Activated CD8-positive, alpha-beta memory T cell treated with anti-CD3 and anti-CD28 coated beads, Interleukin-2, amount 10 ng/mL, durations not matched to agents 7 days and 5 days (primary cell): ENCODE measurements around the gene NUBPL. TPM values are rescaled to one million over a fixed set of nuclear protein-coding genes. Genes with fewer than 3 reads are reported as not detected.
"Not testable (repeated sequence)": the region's sequence is repeated elsewhere in the genome, so short reads cannot be mapped to it uniquely, and the experiment has no call there.

Source experiments
- ATAC-seq: fragments of 150-1000 bp; cut with Tn5 transposase; one replicate; pipeline ENCODE4 v1.10.0; 2021; ENCODE audit warnings: moderate library complexity
- CTCF ChIA-PET: fragments of 350-600 bp; sonication (Branson Sonifier 250); formaldehyde crosslinking; loops from one replicate; lab custom pipeline; 2021; ENCODE audit warnings: antibody characterized with exemption; lab: Charles Lee
- DNase-seq: peaks from one replicate; pipeline ENCODE4 v3.0.0-alpha.2; 2020
- H3K27ac Mint-ChIP-seq: one replicate; pipeline ENCODE4 v1.8.0; 2021; ENCODE audit warnings: mild to moderate bottlenecking, mixed read lengths
- H3K27me3 Mint-ChIP-seq: one replicate; pipeline ENCODE4 v1.8.0; 2021; ENCODE audit warnings: mixed read lengths
- H3K36me3 Mint-ChIP-seq: one replicate; pipeline ENCODE4 v1.8.0; 2021; ENCODE audit warnings: mild to moderate bottlenecking, mixed read lengths
- H3K4me1 Mint-ChIP-seq: one replicate; pipeline ENCODE4 v1.8.0; 2021; ENCODE audit warnings: mixed read lengths
- H3K4me3 Mint-ChIP-seq: one replicate; pipeline ENCODE4 v1.8.0; 2021; ENCODE audit warnings: mild to moderate bottlenecking, moderate library complexity, mixed read lengths
- H3K9me3 Mint-ChIP-seq: one replicate; pipeline ENCODE4 v1.8.0; 2022; ENCODE audit warnings: low read depth, mixed read lengths
- total RNA-seq, 2 experiments: library from RNA; stranded (reverse); gene quantifications; one replicate each; pipeline ENCODE4 v1.2.3, GENCODE V29; 2021

The NUBPL gene
- total RNA-seq, 2 experiments from 2014 or later, result 6.3 to 7.4 TPM

GRCh38 chr14:31787377-31787776 lies 226.2 kb downstream of the NUBPL start:
- no peak for ATAC-seq
- H3K9me3 Mint-ChIP-seq, result no peaks in the 10 kb centered on the region
- no peaks in the 10 kb centered on the region for H3K4me1 Mint-ChIP-seq
- H3K36me3 Mint-ChIP-seq, result peaks cover 3% of the 10 kb centered on the region
- H3K27ac Mint-ChIP-seq, result no peak overlapping the region
- CTCF ChIA-PET, result no interaction called here
- no peak for DNase-seq
- no peaks in the 10 kb centered on the region for H3K27me3 Mint-ChIP-seq
- H3K4me3 Mint-ChIP-seq, result no peak overlapping the region

GRCh38 chr14:31788340-31788739 lies 227.1 kb downstream of the NUBPL start:
- no peak for DNase-seq
- H3K4me3 Mint-ChIP-seq, result no peak overlapping the region
- CTCF ChIA-PET, result no interaction called here
- H3K27me3 Mint-ChIP-seq, result no peaks in the 10 kb centered on the region
- peaks cover 3% of the 10 kb centered on the region for H3K36me3 Mint-ChIP-seq
- no peaks in the 10 kb centered on the region for H3K4me1 Mint-ChIP-seq
- H3K9me3 Mint-ChIP-seq, result no peaks in the 10 kb centered on the region
- H3K27ac Mint-ChIP-seq, result no peak overlapping the region
- no peak for ATAC-seq

GRCh38 chr14:31792726-31793125 lies 231.5 kb downstream of the NUBPL start:
- Mint-ChIP-seq H3K27ac (no peak overlapping the region), H3K9me3 (no peaks in the 10 kb centered on the region), H3K4me3 (no peak overlapping the region), H3K27me3 (no peaks in the 10 kb centered on the region), H3K4me1 (no peaks in the 10 kb centered on the region), H3K36me3 (peaks cover 3% of the 10 kb centered on the region)
- ATAC-seq (no peak), DNase-seq (no peak)
- CTCF ChIA-PET, result no interaction called here

DNA sequence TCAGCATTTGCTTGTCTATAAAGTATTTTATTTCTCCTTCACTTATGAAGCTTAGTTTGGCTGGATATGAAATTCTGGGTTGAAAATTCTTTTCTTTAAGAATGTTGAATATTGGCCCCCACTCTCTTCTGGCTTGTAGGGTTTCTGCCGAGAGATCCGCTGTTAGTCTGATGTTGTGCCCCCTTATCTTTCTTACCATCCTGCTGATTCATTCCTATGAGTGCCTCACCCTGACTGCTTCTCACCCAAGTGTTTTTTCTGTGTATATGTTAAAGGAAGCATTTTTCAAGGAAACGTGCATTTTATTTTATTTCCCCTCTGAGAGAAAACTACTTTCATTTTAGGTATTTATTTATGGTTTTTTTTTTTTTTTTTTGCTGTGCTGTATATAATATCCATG lies 236.7 kb downstream of the NUBPL start:
- H3K9me3 Mint-ChIP-seq, H3K4me1 Mint-ChIP-seq, H3K4me3 Mint-ChIP-seq, ATAC-seq, DNase-seq, H3K27ac Mint-ChIP-seq, CTCF ChIA-PET, H3K36me3 Mint-ChIP-seq, H3K27me3 Mint-ChIP-seq: not testable (repeated sequence)

DNA sequence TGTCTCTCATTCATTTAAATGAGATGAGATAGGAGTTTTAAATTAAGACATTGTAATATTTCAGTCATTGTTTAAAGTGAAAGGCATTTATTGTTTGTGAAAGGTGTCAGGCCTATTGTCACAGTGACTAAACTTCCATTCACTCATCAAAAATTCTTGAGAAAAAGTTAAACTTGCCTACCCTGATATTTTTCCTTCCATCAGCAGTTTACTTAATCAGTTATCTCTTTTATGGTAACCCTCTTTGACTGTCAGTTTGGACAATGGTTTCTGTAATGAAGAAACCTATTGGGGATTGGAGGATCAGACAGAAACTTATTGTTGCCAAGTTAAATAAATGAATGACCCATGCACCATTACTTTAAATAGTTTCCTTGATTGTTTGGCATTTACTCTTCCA lies 241.6 kb downstream of the NUBPL start:
- no peak overlapping the region for H3K4me3 Mint-ChIP-seq
- no peaks in the 10 kb centered on the region for H3K27me3 Mint-ChIP-seq
- H3K27ac Mint-ChIP-seq, result no peak overlapping the region
- DNase-seq, result no peak
- peaks cover 2% of the 10 kb centered on the region for H3K9me3 Mint-ChIP-seq
- CTCF ChIA-PET, result no interaction called here
- H3K4me1 Mint-ChIP-seq, result no peaks in the 10 kb centered on the region
- H3K36me3 Mint-ChIP-seq, result peaks cover 6% of the 10 kb centered on the region
- ATAC-seq, result no peak

- peaks cover 3% of the 10 kb centered on the region for H3K36me3 Mint-ChIP-seq
- H3K27ac Mint-ChIP-seq, result no peak overlapping the region
- no peak for ATAC-seq
- peaks cover 8% of the 10 kb centered on the region for H3K9me3 Mint-ChIP-seq
- no peaks in the 10 kb centered on the region for H3K27me3 Mint-ChIP-seq
- no peaks in the 10 kb centered on the region for H3K4me1 Mint-ChIP-seq
- H3K4me3 Mint-ChIP-seq, result no peak overlapping the region
- no peak for DNase-seq
- CTCF ChIA-PET, result no interaction called here
These were observed 245.0 kb downstream of the NUBPL start for GRCh38 chr14:31806249-31806648.

DNA sequence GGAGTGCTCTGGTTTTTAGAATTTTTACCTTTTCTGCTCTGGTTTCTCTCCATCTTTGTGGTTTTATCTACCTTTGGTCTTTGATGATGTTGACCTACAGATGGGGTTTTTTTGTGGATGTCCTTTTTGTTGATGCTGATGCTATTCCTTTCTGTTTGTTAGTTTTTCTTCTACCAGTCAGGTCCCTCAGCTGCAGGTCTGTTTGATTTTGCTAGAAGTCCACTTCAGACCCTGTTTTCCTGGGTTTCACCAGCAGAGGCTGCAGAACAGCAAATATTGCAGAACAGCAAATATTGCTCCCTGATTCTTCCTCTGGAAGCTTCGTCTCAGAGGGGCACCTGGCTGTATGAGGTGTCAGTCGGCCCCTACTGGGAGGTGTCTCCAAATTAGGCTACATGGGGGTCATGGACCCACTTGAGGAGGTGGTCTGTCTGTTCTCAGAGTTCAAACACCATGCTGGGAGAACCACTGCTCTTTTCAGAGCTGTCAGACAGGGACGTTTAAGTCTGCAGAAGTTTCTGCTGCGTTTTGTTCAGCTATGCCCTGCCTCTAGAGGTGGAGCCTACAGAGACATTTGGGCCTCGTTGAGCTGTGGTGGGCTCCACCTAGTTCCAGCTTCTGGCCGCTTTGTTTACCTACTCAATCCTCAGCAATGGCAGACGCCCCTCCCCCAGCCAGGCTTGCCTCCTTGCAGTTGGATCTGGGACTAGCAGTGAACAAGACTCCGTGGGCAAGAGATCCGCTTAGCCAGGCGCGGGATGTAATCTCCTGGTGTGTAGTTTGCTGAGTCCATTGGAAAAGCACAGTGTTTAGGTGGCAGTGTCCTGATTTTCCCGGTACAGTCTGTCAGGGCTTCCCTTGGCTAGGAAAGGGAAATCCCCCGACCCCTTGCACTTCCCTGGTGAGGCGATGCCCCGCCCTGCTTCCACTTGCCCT lies 250.8 kb downstream of the NUBPL start:
- H3K36me3 Mint-ChIP-seq, H3K4me3 Mint-ChIP-seq, DNase-seq, H3K27me3 Mint-ChIP-seq, H3K4me1 Mint-ChIP-seq, ATAC-seq, H3K27ac Mint-ChIP-seq: not testable (repeated sequence)
- CTCF ChIA-PET, result interaction anchor here (0.7 kb wide), 1 partner anchor 1319 kb away, joined by 3 read pairs; no protein-coding TSS in a partner anchor
- H3K9me3 Mint-ChIP-seq, result peaks cover 16% of the 10 kb centered on the region

GRCh38 chr14:31813724-31814490 lies 252.7 kb downstream of the NUBPL start:
- H3K4me3 Mint-ChIP-seq, H3K27me3 Mint-ChIP-seq, DNase-seq, H3K4me1 Mint-ChIP-seq, ATAC-seq, H3K36me3 Mint-ChIP-seq, H3K27ac Mint-ChIP-seq, CTCF ChIA-PET: not testable (repeated sequence)
- peaks cover 16% of the 10 kb centered on the region for H3K9me3 Mint-ChIP-seq

GRCh38 chr14:31819281-31819680 lies 258.1 kb downstream of the NUBPL start:
- Mint-ChIP-seq H3K27me3 (no peaks in the 10 kb centered on the region), H3K9me3 (no peaks in the 10 kb centered on the region), H3K36me3 (peaks cover 4% of the 10 kb centered on the region), H3K4me3 (no peak overlapping the region), H3K4me1 (no peaks in the 10 kb centered on the region), H3K27ac (no peak overlapping the region)
- ATAC-seq, result no peak
- DNase-seq, result no peak
- CTCF ChIA-PET, result no interaction called here

GRCh38 chr14:31825459-31825858 lies 264.3 kb downstream of the NUBPL start:
- DNase-seq (no peak), ATAC-seq (no peak)
- CTCF ChIA-PET, result interaction anchor here (0.6 kb wide), 1 partner anchor 142 kb away, joined by 3 read pairs; no protein-coding TSS in a partner anchor
- H3K4me1 Mint-ChIP-seq, result no peaks in the 10 kb centered on the region
- no peaks in the 10 kb centered on the region for H3K27me3 Mint-ChIP-seq
- H3K9me3 Mint-ChIP-seq, result no peaks in the 10 kb centered on the region
- no peak overlapping the region for H3K4me3 Mint-ChIP-seq
- no peak overlapping the region for H3K27ac Mint-ChIP-seq
- no peaks in the 10 kb centered on the region for H3K36me3 Mint-ChIP-seq

GRCh38 chr14:31827325-31827724 lies 266.1 kb downstream of the NUBPL start:
- Mint-ChIP-seq H3K36me3 (no peaks in the 10 kb centered on the region), H3K27me3 (no peaks in the 10 kb centered on the region), H3K4me1 (no peaks in the 10 kb centered on the region), H3K27ac (no peak overlapping the region), H3K4me3 (no peak overlapping the region), H3K9me3 (no peaks in the 10 kb centered on the region)
- CTCF ChIA-PET, result no interaction called here
- ATAC-seq (no peak), DNase-seq (no peak)

DNA sequence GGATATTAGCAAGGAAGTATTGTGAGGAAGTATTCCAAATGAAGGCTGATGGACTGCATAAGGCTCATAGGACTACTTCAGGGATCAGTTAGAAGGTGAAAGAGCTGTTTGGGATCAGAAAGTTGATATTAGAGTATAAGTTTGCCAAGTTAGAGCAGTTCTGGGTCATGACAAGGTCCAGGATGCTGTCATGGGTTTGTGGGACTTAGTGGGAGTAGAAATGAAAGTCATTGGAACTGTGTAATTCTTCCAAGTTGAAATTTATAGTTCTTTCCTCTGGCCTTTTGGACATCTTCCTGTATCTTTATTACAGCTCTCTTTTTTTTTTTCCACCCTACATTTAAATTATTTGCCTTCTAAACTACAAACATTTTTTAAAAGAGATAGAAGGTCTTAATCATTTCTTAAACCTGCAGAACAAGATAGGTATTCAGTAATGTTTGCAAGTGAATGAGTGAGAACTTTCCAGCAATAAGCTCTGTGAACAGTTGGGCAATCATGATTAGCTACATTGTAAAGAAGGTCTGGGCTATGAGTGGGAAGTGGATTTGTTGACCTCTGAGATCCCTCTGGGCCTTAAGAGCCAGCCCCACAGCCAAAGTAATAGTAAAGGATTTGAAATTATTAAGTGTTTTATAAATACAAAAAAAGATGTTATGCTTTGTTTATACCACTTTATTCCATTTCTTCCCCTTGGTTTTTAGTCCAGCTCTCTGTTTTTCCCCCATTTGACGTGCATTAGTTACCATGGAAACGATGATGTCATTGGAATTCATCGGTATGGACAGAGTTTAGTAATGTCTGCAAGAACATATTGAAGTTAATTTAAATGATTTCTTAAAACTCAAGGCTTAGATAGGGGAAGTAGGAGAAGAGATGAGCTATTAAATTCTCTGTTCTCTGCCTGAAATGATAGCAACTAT lies 268.0 kb downstream of the NUBPL start:
- DNase-seq (no peak), ATAC-seq (no peak)
- no peaks in the 10 kb centered on the region for H3K4me1 Mint-ChIP-seq
- H3K4me3 Mint-ChIP-seq, result no peak overlapping the region
- CTCF ChIA-PET, result no interaction called here
- H3K36me3 Mint-ChIP-seq, result no peaks in the 10 kb centered on the region
- no peak overlapping the region for H3K27ac Mint-ChIP-seq
- no peaks in the 10 kb centered on the region for H3K9me3 Mint-ChIP-seq
- H3K27me3 Mint-ChIP-seq, result no peaks in the 10 kb centered on the region

- Mint-ChIP-seq H3K9me3 (no peaks in the 10 kb centered on the region), H3K36me3 (peaks cover 1% of the 10 kb centered on the region), H3K4me3 (no peak overlapping the region), H3K27ac (no peak overlapping the region), H3K4me1 (no peaks in the 10 kb centered on the region), H3K27me3 (no peaks in the 10 kb centered on the region)
- DNase-seq (no peak), ATAC-seq (no peak)
- CTCF ChIA-PET, result no interaction called here
These were observed 273.4 kb downstream of the NUBPL start for GRCh38 chr14:31834616-31835015.
